Limb (tissue), 2 donors: ENCODE data around the gene SLC6A12.
A peak's percentile ranks its signal among the peaks of the same experiment; 100 is the strongest.
"Not testable (repeated sequence)": the region's sequence is repeated elsewhere in the genome, so short reads cannot be mapped to it uniquely, and the experiment has no call there.

Source experiments
- DNase-seq, 2 donors: peaks; one replicate each; pipeline ENCODE4 v3.0.0-alpha.2; 2016; ENCODE audit errors: extremely low spot score in 2 of 2

Gene SLC6A12

DNA sequence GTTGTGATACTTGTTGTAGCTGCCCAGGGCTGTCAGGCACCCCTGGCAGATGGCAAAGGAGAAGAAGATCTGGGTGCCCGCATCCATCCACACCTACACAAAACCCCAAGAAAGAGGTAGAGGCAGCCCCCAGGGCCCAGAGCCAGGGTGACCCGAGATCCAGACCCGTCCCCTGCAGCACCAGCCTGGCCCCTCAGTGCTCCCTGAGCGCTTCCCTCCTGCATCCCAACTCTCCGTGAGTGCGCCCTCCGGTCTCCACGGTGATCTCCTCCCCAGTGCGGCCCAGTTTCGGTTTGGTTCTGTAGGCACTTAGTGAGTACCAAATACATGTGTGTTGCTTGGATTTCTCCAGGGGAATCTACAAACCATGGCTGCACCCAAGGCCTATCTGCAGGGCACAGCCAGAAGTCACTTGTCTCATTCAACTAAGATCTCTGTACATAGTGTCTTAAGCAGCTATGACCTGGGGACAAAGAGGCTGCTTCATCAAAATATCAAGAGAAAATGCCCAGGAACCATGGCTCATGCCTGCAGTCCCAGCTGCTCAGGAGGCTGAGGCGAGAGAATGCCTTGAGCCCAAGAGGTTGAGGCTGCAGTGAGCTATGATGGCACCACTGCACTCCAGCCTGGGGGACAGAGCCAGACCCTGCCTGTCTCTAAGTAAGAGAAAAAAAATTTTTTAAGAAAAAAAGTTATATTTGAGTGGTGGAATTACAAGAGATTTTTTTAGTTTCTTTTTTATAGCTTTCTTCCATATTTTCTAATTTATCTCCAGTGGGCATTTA is 15.9 kb downstream of the SLC6A12 start:
- no peak for DNase-seq

DNA sequence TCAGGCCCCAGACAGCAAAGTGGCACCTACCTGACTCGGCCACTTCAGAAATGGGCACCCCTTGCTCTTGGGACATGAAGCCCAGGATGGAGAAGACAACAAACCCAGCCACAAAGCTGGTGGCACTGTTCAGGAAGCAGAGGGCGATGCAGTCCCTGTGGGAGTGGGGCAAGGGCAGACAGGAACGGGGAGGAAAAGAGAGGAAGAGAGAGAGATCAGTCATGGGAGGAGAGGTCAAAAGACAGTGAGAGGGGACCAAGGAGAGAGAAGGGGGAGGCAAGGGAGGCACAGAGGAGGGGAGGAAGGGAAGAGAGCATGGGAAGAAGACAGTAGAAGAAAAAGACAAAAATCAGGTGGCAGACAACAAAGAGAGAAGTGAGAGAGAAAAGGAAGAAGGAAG is 16.6 kb downstream of the SLC6A12 start:
- DNase-seq, result no peak

DNA sequence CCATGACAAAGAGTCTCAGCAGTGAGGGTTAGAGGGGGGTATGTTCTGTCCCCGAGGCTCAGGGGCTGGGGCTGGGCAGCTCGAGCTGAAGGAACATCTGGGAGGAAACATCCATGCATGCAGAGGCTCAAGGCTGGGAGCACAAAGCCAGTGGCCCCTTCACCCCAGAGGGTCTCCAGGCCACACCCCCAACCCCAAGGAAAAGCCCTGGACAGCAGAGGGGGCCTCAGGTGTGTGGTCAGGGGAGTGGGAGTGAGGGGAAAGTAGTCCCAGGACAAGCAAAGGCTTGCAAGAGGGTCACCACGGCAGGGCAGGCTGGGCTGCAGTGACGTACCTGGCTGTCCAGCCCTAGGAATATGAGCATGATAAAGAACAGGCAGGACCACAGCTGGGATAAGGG is 17.5 kb downstream of the SLC6A12 start:
- no peak for DNase-seq

DNA sequence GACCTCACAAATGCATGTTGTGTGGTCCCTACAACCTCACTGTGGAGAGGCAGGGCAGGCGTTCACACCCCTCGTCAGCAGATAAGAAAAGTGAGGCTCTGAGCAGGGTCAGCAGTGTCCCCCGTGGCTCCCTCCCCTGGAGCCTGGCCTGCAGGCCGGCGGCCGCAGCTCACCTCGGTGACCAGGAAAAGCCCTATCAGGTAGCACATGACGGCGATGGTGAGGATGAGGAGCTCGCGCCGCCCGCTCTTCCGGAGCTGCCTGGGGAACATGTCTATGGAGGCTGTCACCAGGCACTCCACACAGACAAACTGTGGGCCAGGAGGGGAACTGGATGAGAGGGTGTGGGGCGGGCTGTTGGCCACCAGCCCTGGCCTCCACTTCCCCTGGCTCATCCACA is 18.0 kb downstream of the SLC6A12 start:
- DNase-seq, result no peak

DNA sequence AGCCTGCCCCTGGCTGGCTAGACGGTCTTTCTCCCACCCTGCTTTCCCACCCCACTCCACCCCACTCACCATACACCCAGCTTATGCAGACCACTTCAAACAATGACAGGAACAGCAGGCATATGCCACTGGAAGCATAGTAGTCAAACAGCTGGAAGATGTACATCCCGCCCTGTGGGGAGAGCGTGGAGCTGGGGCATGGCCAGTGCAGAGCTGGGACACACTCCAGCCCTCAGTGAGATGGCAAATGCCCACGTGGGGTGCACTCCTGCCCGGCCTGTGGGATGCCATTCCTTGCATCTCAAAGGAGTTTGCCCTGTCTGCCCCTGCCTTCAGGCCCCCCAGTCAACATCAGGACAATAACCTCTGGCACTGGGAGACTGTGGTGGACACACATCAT is 18.8 kb downstream of the SLC6A12 start:
- DNase-seq, result no peak

DNA sequence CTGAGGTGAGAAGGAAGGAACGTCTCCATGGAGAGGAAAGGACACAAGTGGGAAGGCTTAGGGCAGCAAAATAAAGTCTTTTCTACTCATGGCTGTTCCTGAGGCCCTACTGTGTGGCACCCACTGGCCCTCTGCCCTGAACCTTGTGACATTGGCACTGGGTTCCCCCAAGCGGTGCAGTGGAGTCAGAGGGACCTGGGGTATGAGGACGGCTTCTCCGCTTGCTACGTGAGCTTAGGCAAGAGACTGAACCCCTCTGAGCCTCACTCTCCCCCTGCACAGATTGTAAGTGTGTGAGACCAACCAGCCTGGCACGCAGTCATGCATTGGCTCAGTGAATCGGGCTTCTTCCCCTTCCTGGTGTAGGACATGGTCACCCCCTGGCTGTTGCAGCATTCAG is 19.7 kb downstream of the SLC6A12 start:
- DNase-seq, result no peak

DNA sequence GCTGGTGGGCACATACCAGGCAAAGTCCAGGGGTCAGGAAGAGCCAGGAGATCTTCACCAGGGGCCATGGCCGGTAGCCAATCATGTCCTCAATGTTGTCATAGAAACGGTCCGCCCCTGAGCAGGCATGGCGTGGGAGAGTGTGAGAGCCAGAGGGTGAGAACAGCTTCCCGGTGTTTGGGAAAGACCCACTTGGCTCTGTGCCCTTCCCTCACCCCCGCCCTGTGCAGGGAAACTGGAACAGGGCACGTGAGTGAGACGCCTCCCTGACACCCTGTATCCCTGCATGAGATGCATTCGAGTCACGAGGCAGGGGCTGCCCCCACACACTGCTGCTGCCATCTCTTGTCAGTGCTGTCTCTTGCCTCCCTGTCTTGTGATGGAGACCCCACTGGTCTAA is 20.7 kb downstream of the SLC6A12 start:
- DNase-seq, result no peak

DNA sequence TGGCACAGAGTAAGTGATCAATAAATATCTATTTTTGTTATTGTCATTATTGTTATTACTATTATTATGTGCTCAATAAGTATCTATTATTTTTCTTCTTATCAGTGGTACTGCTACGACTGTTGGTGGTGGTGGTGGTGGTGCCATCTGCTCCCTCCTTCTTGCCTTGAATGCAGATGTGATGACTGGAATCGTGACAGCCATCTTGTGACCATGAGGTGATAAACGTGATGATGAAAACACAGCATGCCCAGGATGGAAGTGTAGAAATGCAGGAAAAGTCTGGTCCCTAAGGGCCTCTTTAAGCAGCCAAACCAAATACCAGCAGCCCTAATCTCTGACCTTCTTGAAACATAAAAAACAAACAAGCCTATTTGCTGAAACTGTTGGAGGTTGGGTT is 22.4 kb downstream of the SLC6A12 start:
- no peak for DNase-seq

DNA sequence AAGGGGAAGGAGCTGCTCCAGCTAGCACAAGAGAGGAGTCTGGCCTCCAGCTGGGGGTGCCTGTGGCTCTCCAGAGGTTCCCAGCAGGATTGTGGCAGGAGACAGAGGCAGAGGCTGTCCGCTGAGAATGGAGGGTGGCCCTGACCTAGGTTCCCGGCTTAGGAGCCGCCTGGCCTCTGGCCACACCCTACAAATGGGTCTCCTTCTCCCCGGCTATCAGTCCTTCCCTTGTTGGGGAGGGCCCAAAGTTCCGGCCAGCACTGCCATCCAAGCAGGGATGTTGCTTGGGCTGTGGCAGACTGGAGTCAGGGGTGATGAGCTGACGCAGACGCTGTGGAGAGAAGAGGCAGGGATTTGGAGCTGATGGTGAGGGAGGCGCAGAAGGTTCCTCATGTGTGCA is 23.1 kb downstream of the SLC6A12 start:
- DNase-seq, result no peak

DNA sequence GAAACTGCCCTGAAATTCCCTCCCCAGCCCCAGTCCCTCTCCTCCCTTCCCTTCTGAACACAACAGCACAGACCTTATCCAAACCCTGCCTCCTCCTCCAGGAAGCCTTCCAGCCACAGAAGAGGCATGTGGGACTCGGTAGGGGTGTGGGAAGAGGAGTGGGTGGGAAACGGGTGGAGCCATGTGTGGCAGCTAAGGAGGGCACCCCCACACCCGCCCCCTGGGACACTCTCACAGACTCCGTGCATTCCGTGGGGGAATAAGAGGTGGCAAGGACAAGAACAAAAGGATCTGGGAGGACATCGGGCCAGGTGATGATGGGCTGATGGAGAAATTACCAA is 24.4 kb downstream of the SLC6A12 start:
- no peak for DNase-seq

DNA sequence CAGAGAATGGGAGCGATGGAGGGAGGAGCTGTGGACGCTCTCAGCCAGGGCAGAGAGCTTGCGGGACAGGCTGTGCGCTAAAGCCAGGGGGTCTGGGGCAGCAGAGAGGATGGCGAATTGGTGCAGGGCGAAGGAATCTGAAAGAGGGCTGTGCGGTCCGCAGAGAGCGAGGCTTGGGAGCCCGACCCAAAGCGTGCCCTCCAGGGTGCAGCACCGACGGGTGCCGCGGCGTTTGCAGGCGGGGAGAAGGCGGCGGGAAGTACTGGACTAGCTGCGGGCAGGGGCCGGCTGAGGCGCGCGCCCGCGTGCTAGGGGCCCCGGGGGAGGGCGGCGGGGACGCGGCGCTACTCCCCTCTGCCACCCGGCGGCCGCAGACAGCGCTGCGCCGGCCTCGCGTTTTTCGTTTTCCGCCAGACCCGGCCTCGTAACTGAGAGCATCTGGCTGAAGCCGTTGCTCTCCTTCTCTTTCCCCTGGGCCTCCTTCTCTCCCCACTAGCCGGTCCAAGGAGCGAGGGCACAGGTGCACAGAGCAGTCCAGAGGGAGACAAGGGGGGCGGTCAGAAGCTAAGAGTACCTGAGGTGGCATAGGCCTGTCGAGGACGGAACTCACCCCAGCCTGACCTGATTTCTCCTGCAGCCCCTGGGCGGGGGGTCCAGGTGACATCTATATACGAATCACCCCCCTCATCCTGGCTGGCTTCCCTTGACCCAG is 24.9 kb downstream of the SLC6A12 start:
- peak; percentile 55 to 83 for DNase-seq

DNA sequence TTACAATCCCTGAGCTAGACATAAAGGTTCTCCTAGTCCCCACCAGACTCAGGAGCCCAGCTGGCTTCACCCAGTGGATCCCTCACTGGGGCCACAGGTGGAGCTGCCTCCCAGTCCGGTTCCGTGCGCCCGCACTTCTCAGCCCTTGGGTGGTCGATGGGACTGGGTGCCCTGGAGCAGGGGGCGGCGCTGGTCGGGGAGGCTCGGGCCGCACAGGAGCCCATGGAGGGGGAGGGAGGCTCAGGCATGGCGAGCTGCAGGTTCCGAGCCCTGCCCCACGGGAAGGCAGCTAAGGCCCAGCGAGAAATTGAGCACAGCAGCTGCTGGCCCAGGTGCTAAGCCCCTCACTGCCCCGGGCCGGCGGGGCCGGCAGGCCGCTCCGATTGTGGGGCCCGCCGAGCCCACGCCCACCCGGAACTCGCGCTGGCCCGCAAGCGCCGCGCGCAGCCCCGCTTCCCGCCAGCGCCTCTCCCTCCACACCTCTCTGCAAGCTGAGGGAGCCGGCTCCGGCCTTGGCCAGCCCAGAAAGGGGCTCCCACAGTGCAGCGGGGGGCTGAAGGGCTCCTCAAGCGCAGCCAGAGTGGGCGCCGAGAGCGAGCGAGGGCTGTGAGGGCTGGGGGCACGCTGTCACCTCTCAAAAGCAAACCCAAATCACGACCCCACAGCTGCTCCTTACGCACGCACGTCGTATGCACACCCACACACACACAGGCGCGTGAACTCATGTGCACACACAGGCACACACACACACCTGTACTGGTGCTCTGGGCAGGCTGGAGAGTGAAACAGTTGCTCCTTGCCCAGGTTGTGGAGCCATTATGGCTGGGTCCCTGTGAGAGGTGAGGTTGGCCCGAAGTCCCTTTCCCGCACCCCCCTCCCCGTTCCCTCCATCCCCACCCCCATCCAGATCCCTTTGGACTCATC is 25.7 kb downstream of the SLC6A12 start:
- DNase-seq, result not testable (repeated sequence)

DNA sequence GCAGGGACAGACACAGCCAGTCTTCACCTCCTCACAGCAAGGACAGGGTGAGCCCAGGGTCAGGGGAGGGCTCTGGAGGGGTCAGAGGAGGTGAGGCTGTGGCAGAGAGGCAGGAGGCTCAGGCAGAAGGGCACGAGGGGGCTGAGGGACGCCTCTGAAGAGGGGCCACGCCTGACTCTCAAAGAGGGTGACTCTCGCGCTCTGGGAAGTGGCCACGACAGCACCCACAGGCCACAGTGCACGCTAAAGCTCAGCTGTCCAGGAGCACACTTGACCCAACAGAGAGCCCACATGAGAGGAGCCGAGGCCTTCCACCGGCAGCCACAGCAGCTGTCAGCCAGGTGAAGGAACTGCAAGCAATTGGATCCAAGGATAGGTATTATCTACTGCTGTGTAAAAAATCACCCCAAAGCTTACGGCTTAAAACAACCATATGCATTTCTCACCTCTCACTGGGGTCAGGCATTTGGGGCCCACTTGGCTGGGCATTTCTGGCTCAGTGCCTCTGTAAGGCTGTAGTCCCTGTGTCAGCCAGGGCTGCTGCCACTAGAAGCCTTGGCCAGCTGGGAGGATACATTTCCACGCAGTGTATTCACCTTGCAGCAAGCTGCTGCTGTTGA is 27.8 kb downstream of the SLC6A12 start:
- no peak for DNase-seq

DNA sequence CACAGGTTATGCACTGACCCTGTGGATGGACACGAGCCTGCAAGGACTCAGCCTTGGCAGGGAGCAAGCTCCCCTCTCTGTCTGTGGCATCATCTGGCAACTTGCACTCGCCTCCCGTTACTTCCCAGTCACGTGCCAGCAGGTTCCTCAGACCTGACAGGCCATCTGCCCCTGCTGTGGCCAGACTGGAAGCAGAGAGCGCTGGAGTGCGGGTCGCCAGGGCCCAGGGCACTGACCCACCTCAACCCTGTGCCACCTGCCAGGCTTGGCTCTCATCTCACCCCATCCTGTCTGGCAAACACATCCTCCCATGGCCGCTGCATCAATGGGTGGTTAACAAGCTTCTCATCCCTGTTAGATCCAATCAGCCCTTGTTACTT is 28.4 kb downstream of the SLC6A12 start:
- no peak for DNase-seq

DNA sequence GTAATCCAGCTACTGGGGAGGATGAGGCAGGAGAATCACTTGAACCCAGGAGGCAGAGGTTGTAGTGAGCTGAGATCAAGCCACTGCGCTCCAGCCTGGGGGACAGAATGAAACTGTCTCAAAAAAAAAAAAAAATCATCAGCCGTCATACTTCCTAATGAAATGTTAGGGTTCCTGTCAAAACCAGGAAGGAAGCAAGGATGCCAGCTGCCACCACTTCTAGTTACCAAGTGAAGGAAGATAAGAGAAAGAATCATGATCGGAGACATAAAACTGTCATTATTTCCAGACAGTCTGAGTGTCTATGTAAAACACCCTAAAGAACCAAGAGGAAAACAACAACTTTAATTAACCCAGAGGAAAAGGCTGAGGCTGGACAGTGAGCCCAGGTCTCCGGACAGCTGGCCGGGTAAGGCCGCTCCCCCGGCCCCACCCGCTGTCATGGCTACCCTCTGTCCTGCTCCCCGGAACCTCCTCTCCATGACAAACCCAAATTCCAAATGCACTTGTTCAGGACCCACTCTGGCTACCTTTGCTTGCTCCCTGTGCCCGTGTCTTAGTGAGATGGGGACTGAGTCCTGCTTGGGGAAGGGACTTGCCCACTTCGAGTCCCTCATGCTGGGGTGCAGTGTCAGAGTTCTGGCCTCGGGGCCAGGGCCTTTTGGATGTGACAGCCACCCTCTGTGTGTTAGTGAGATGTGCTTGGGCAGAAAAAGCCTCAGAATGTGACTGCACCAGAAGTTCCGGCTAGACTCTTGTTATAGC is 29.0 kb downstream of the SLC6A12 start:
- no peak for DNase-seq

DNA sequence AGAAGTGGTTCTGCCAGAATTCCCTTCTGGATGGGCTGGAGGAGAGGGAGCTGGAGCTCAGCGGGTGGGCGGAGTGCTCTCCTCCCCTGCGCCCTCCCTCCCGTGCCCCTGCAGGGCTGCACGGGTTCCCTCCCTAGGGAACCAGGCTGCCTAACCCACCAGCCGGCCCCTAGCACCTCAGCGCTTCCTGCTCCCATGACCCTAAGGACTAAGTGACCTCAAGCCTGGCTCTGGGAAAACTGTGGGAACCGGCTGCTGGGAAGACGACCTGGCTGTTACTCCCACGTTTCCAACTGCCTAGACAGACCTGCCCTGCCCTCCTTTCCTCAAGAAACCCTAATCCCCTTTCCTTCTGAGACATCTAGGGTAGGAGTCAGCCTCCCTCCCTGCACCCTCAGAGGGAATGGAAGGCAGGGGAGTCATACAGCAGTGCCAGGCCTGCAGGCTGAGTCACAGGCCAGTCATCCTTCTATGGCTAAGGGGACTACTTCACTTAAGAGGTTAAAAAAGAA is 31.5 kb downstream of the SLC6A12 start:
- DNase-seq, result no peak

DNA sequence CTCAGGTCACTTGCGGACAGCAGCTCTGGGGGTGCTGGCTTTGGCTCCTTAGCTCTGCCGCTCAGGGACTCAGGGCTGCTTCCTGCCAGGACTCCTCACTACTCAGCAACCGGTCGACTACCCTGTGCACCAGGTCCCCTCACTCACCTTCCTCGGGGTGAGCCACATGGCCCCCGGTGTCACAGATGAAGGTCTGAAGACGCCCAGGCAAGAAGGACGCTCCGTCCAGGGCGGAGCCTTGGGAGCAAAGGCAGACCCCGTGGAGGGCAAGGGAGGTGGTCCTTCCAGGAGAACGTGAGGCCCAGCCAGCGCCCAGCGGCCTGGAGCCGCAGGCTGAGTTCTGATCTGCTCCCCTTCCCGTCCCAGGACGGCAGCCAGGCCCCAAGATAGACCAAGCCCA is 32.0 kb downstream of the SLC6A12 start:
- no peak for DNase-seq

DNA sequence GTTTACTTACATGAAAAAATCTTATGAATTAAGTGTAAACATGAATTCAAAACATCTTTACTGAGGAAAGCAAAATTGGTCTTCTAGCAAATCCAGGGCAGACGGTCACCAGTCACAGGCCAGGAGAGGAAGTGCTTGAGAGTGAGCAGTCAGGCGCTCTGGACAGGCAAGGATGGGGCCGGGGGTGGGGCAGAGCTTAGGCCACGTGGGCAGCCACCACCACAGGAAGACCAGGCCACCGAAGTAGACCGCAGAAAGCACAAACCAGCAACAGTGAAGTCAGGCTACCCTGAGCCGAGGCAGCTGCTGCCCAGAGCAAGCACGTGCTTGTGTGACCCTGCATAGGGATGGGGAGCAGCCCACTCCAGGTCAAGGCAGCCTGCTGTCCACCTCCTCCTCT is 33.5 kb downstream of the SLC6A12 start:
- no peak for DNase-seq

DNA sequence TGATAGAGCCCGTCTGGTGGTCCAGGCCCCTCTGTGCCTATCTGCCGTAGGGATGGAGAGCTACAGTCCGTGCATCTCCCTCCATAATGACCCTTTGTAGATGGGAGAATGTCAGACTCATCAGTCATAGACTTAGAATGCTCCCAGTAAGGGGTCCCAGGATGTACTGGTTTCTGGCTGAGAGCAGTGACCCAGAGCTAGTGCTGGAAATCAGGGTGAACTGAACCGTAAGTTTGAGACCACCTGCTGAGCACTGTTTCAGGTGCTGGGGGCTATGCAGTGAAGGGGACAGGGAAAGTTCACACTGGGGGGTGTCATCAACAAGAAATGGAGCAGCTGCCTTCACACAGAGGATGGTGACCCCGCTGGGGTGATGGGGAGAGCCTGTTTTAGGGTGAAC is 34.1 kb downstream of the SLC6A12 start:
- no peak for DNase-seq

DNA sequence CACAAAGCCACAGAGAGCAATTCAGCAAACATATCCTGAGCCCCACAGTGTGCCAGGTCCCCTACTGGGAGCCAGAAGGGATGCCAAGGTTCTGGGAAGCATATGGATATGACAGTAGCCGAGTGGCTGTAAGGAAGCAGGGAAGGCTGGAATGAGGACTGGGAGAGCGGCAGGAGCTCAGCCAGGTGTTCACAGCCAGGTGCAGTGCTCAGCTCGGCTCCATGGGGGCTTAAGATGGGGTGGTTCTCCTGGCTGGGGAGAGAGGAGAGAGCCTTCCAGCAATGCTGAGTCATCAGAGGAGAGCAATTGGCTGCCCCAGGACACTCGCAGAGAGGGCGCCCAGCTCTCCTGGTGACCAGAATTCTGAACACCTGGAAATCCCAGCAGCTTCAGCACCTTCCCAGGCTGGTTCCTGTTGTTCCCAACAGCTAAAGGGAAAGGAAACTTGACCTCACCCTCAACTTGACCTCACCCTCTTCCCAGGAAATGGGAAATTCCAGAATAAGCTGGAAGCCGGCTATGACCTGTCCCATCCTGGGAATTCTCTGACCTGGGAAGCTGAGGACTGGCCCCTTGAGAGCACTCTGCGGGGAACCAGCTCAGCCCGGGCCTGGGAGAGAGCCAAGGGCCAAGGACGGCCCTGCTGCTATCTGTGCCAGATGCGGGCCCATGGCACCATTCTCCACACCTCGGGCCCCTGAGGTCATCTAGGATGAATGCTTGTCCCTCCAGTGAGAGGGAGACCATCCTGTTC is 34.6 kb downstream of the SLC6A12 start:
- DNase-seq, result no peak
